Ovary (tissue), 3 donors: ENCODE results near the gene TMEM94.

Experiments used
- CTCF ChIP-seq, 3 donors: fragments of 450-650 bp in 2 of 3; fragments of 200-600 bp in 1 of 3; IDR thresholded peaks; one replicate each; pipeline versions ENCODE4 v1.5.1 to v1.8.0; 2016 to 2022; ENCODE audit warnings: antibody characterized with exemption in 3 of 3, mild to moderate bottlenecking in 1 of 3
- EP300 ChIP-seq: sonication (generic); formaldehyde crosslinking; IDR thresholded peaks from one replicate; pipeline ENCODE4 v1.6.1; 2017; ENCODE audit warnings: antibody characterized with exemption
- POLR2A ChIP-seq: fragments of 450-650 bp; IDR thresholded peaks from one replicate; pipeline ENCODE4 v1.6.1; 2017; ENCODE audit warnings: antibody characterized with exemption, mild to moderate bottlenecking, moderate library complexity
- donor health status: DM: no; HTN: no; CAD: no.

GRCh38 chr17:75499313-75500022 lies 43.0 kb downstream of the TMEM94 start:
- no peak for TF ChIP-seq CTCF (IDR thresholded peaks at IDR 0.05)
- no peak for TF ChIP-seq EP300
- no peak for TF ChIP-seq POLR2A
